ENCODE measurements around the gene ZNF324B. TPM values are rescaled to one million over a fixed set of nuclear protein-coding genes. Genes with fewer than 3 reads are reported as not detected.
A peak's percentile ranks its signal among the peaks of the same experiment; 100 is the strongest.
"Not testable (repeated sequence)": the region's sequence is repeated elsewhere in the genome, so short reads cannot be mapped to it uniquely, and the experiment has no call there.

Gene ZNF324B
- 10 to 100 TPM in 4 of 5 donors, 1 to 10 TPM in 1; 9.5 to 17.2 (median 15.7) TPM for total RNA-seq
- 9.7 TPM for total RNA-seq (2013)
- total RNA-seq, result 5.1 to 24.7 (median 14.6) reads per million in 29 experiments

- CTCF ChIA-PET, result interaction anchor here in 1 of 2 donors (0.8 to 1.2 kb wide), 3 partner anchors 9 to 89 kb away, joined by 3 to 4 read pairs (median 3); partner anchors contain the start of genes ZNF446 and ZNF497
- peaks cover 3 to 5% of the 10 kb centered on the region in 2 donors for H3K36me3 ChIP-seq (ENCODE audit: control insufficient read depth in 2 of 2, extremely low read depth in 1 of 2, insufficient read depth in 1 of 2, low read length in 1 of 2)
- POLR2A ChIA-PET, result interaction anchor here (0.7 to 0.9 kb wide), 2 partner anchors 14 to 45 kb away, joined by 3 read pairs; no protein-coding TSS in a partner anchor
- H3K9me3 ChIP-seq, result no peaks in the 10 kb centered on the region
- H3K4me1 ChIP-seq (ENCODE audit: control insufficient read depth in 1 of 2, extremely low read depth in 1 of 2, insufficient read depth in 2 of 2, low read length in 2 of 2), result peaks cover 4 to 14% of the 10 kb centered on the region in 2 experiments
- Mint-ChIP-seq H3K27me3 (peaks cover 8 to 28% of the 10 kb centered on the region in 2 donors), H3K4me1 (peaks cover 22 to 24% (median 23%) of the 10 kb centered on the region in 3 donors), H3K36me3 (peaks cover 19% of the 10 kb centered on the region), H3K27ac (peak within 1 kb of the TSS; percentile 39 to 69), H3K9me3 (peaks cover 2 to 6% (median 5%) of the 10 kb centered on the region in 3 donors), H3K4me3 (peak within 1 kb of the TSS; percentile 81 to 87 (median 86))
- peak within 1 kb of the TSS; percentile 59 to 77 for H3K4me3 ChIP-seq (ENCODE audit: control insufficient read depth in 1 of 2, extremely low read depth in 1 of 2, low read length in 1 of 2)
- peaks cover 0 to 16% of the 10 kb centered on the region in 2 experiments for H3K27me3 ChIP-seq (replicated peaks in 1 of 2; ENCODE audit: control insufficient read depth in 2 of 2, extremely low read depth in 1 of 2, insufficient read depth in 2 of 2, low read length in 1 of 2)
- under 1% methylated on average over 68 of the region's 79 CpGs for whole genome bisulfite sequencing (ENCODE audit: insufficient coverage)
- no peak within 1 kb of the TSS for H3K27ac ChIP-seq (ENCODE audit: low read length)
- ATAC-seq (replicated peaks in 1 of 4) (peak; percentile 97 to 98 (median 97)), DNase-seq (peak; percentile 92 to 98 (median 96))
These were observed at the start of gene ZNF324B for GRCh38 chr19:58451358-58452101. Gene ZNF324B, plus strand, starts transcription at chr19:58451622. Its CDS starts 2,080 bp downstream, at chr19:58453702.

GRCh38 chr19:58401840-58402421 is 49.5 kb upstream of the ZNF324B start:
- no peak overlapping the region for H3K27ac Mint-ChIP-seq
- Histone ChIP-seq H3K4me1 (ENCODE audit: control insufficient read depth in 1 of 2, extremely low read depth in 1 of 2, insufficient read depth in 2 of 2, low read length in 2 of 2) (peaks cover 4 to 21% of the 10 kb centered on the region in 2 experiments), H3K4me3 (ENCODE audit: control insufficient read depth in 1 of 2, extremely low read depth in 1 of 2, low read length in 1 of 2) (peak overlapping the region; percentile 74 to 75), H3K36me3 (ENCODE audit: control insufficient read depth in 2 of 2, extremely low read depth in 1 of 2, insufficient read depth in 1 of 2, low read length in 1 of 2) (no peaks in the 10 kb centered on the region), H3K9me3 (no peaks in the 10 kb centered on the region), H3K27ac (ENCODE audit: low read length) (peak overlapping the region; percentile 92), H3K27me3 (replicated peaks in 1 of 2; ENCODE audit: control insufficient read depth in 2 of 2, extremely low read depth in 1 of 2, insufficient read depth in 2 of 2, low read length in 1 of 2) (peaks cover 0 to 26% of the 10 kb centered on the region in 2 experiments)
- H3K36me3 Mint-ChIP-seq, result no peaks in the 10 kb centered on the region
- ChIA-PET CTCF (no interaction called here), POLR2A (no interaction called here)
- peak overlapping the region; percentile 24 to 88 (median 84) for H3K4me3 Mint-ChIP-seq
- H3K27me3 Mint-ChIP-seq, result peaks cover 5 to 14% of the 10 kb centered on the region in 2 donors
- DNase-seq (peak in 1 of 35 experiments; percentile 27), ATAC-seq (replicated peaks in 1 of 4) (no peak)
- 94% methylated on average over 5 of the region's 23 CpGs for WGBS (ENCODE audit: insufficient coverage)
- no peaks in the 10 kb centered on the region for H3K9me3 Mint-ChIP-seq
- peaks cover 17 to 18% (median 18%) of the 10 kb centered on the region in 3 donors for H3K4me1 Mint-ChIP-seq

GRCh38 chr19:58403920-58404478 is 47.4 kb upstream of the ZNF324B start:
- POLR2A ChIA-PET, result not testable (repeated sequence)

GRCh38 chr19:58406818-58407657 is 44.4 kb upstream of the ZNF324B start:
- H3K36me3 Mint-ChIP-seq, result no peaks in the 10 kb centered on the region
- peaks cover 10 to 28% of the 10 kb centered on the region in 2 experiments for H3K4me1 ChIP-seq (ENCODE audit: control insufficient read depth in 1 of 2, extremely low read depth in 1 of 2, insufficient read depth in 2 of 2, low read length in 2 of 2)
- POLR2A ChIA-PET, result no interaction called here
- CTCF ChIA-PET, result no interaction called here
- 82% methylated on average over 9 of the region's 10 CpGs for WGBS (ENCODE audit: insufficient coverage)
- H3K4me1 Mint-ChIP-seq, result peaks cover 35 to 37% (median 35%) of the 10 kb centered on the region in 3 donors
- peak overlapping the region in 1 of 2 donors; percentile 92 for H3K4me3 ChIP-seq (ENCODE audit: control insufficient read depth in 1 of 2, extremely low read depth in 1 of 2, low read length in 1 of 2)
- ATAC-seq (replicated peaks in 1 of 4), result no peak
- H3K4me3 Mint-ChIP-seq, result peak overlapping the region; percentile 92 to 95 (median 94)
- no peaks in the 10 kb centered on the region for H3K27me3 Mint-ChIP-seq
- no peaks in the 10 kb centered on the region for H3K9me3 Mint-ChIP-seq
- peak overlapping the region; percentile 65 to 80 for H3K27ac Mint-ChIP-seq
- H3K9me3 ChIP-seq, result no peaks in the 10 kb centered on the region
- DNase-seq, result no peak
- H3K36me3 ChIP-seq (ENCODE audit: control insufficient read depth in 2 of 2, extremely low read depth in 1 of 2, insufficient read depth in 1 of 2, low read length in 1 of 2), result no peaks in the 10 kb centered on the region
- H3K27me3 ChIP-seq (replicated peaks in 1 of 2; ENCODE audit: control insufficient read depth in 2 of 2, extremely low read depth in 1 of 2, insufficient read depth in 2 of 2, low read length in 1 of 2), result no peaks in the 10 kb centered on the region
- no peak overlapping the region for H3K27ac ChIP-seq (ENCODE audit: low read length)

More at GRCh38 chr19:58403920-58404478, 47.4 kb upstream of the ZNF324B start:
- H3K27me3 Mint-ChIP-seq; H3K36me3 Mint-ChIP-seq; H3K27ac Mint-ChIP-seq; H3K9me3 ChIP-seq; H3K27ac ChIP-seq (ENCODE audit: low read length); ATAC-seq (replicated peaks in 1 of 4); H3K4me3 Mint-ChIP-seq; CTCF ChIA-PET; DNase-seq; H3K9me3 Mint-ChIP-seq; H3K27me3 ChIP-seq (replicated peaks in 1 of 2; ENCODE audit: control insufficient read depth in 2 of 2, extremely low read depth in 1 of 2, insufficient read depth in 2 of 2, low read length in 1 of 2); H3K4me3 ChIP-seq (ENCODE audit: control insufficient read depth in 1 of 2, extremely low read depth in 1 of 2, low read length in 1 of 2); H3K36me3 ChIP-seq (ENCODE audit: control insufficient read depth in 2 of 2, extremely low read depth in 1 of 2, insufficient read depth in 1 of 2, low read length in 1 of 2): not testable (repeated sequence)
- no CpG with 5 or more reads among the region's 5 CpGs for WGBS (ENCODE audit: insufficient coverage)
- peaks cover 33 to 37% (median 34%) of the 10 kb centered on the region in 3 donors for H3K4me1 Mint-ChIP-seq
- H3K4me1 ChIP-seq (ENCODE audit: control insufficient read depth in 1 of 2, extremely low read depth in 1 of 2, insufficient read depth in 2 of 2, low read length in 2 of 2), result peaks cover 7 to 33% of the 10 kb centered on the region in 2 experiments

- ChIA-PET CTCF (no interaction called here), POLR2A (no interaction called here)
- no peaks in the 10 kb centered on the region for H3K36me3 ChIP-seq (ENCODE audit: control insufficient read depth in 2 of 2, extremely low read depth in 1 of 2, insufficient read depth in 1 of 2, low read length in 1 of 2)
- H3K4me1 Mint-ChIP-seq, result peaks cover 35 to 37% (median 35%) of the 10 kb centered on the region in 3 donors
- H3K9me3 Mint-ChIP-seq, result no peaks in the 10 kb centered on the region
- peak overlapping the region; percentile 79 for H3K27ac ChIP-seq (ENCODE audit: low read length)
- H3K4me3 Mint-ChIP-seq, result peak overlapping the region; percentile 92 to 95 (median 94)
- H3K4me3 ChIP-seq (ENCODE audit: control insufficient read depth in 1 of 2, extremely low read depth in 1 of 2, low read length in 1 of 2), result peak overlapping the region; percentile 90 to 92
- no peaks in the 10 kb centered on the region for H3K27me3 ChIP-seq (replicated peaks in 1 of 2; ENCODE audit: control insufficient read depth in 2 of 2, extremely low read depth in 1 of 2, insufficient read depth in 2 of 2, low read length in 1 of 2)
- DNase-seq (no peak), ATAC-seq (replicated peaks in 1 of 4) (no peak)
- peaks cover 10 to 24% of the 10 kb centered on the region in 2 experiments for H3K4me1 ChIP-seq (ENCODE audit: control insufficient read depth in 1 of 2, extremely low read depth in 1 of 2, insufficient read depth in 2 of 2, low read length in 2 of 2)
- 33% methylated on average over 17 of the region's 22 CpGs for WGBS (ENCODE audit: insufficient coverage)
- H3K27me3 Mint-ChIP-seq, result no peaks in the 10 kb centered on the region
- H3K27ac Mint-ChIP-seq, result peak overlapping the region; percentile 59 to 94
- no peaks in the 10 kb centered on the region for H3K9me3 ChIP-seq
- H3K36me3 Mint-ChIP-seq, result peaks cover 3% of the 10 kb centered on the region
These were observed 43.7 kb upstream of the ZNF324B start for GRCh38 chr19:58407658-58408151.
